ENCODE measurements around the gene BSCL2. TPM values are rescaled to one million over a fixed set of nuclear protein-coding genes. Genes with fewer than 3 reads are reported as not detected.
"Not testable (repeated sequence)": the region's sequence is repeated elsewhere in the genome, so short reads cannot be mapped to it uniquely, and the experiment has no call there.

BSCL2 gene
- total and polyA plus RNA-seq, 7 donors, result 18.0 to 72.3 (median 46.8) TPM

GRCh38 chr11:62702246-62702645 is 5.0 kb downstream of the BSCL2 start:
- intact Hi-C loops (cut with DNase I), result no loop called here
- H3K4me1 ChIP-seq, result peaks cover 0 to 21% (median 18%) of the 10 kb centered on the region in 4 donors
- H3K27ac ChIP-seq, result no peak overlapping the region
- H3K27me3 ChIP-seq, result no peaks in the 10 kb centered on the region
- peaks cover 0 to 20% (median 0%) of the 10 kb centered on the region in 4 donors for H3K36me3 ChIP-seq
- WGBS, 2 donors, result 89 to 90% methylated on average over 11 of the region's 11 CpGs
- H3K9me3 ChIP-seq, result no peaks in the 10 kb centered on the region
- DNase-seq, result no peak
- H3K4me3 ChIP-seq, result no peak overlapping the region
- no peak for TF ChIP-seq EP300 (IDR thresholded peaks at IDR 0.05)
- TF ChIP-seq POLR2AphosphoS5 (IDR thresholded peaks at IDR 0.05), result no peak
- TF ChIP-seq CTCF (IDR thresholded peaks at IDR 0.05), result no peak
- TF ChIP-seq POLR2A (IDR thresholded peaks at IDR 0.05), result no peak

GRCh38 chr11:62694455-62695167 is 12.6 kb downstream of the BSCL2 start:
- WGBS, 2 donors, result 50 to 55% methylated on average over 14 of the region's 14 CpGs
- intact Hi-C loops (cut with DNase I), result loop anchor here (2.0 kb wide), 1 partner anchor 314 kb away; no protein-coding TSS in a partner anchor
- peak; percentile 91 for DNase-seq
- Histone ChIP-seq H3K27ac (peak overlapping the region in 1 of 4 donors; percentile 15), H3K27me3 (no peaks in the 10 kb centered on the region), H3K4me1 (peaks cover 0 to 18% (median 14%) of the 10 kb centered on the region in 4 donors), H3K9me3 (no peaks in the 10 kb centered on the region), H3K4me3 (no peak overlapping the region), H3K36me3 (peaks cover 0 to 37% (median 17%) of the 10 kb centered on the region in 4 donors)
- TF ChIP-seq EP300 (IDR thresholded peaks at IDR 0.05) (no peak), CTCF (IDR thresholded peaks at IDR 0.05) (peak; percentile 39 to 80 (median 60))

- intact Hi-C loops (cut with DNase I), result loop anchor here (2.0 kb wide), 1 partner anchor 313 kb away; no protein-coding TSS in a partner anchor
- H3K27me3 ChIP-seq, H3K4me3 ChIP-seq, H3K27ac ChIP-seq, H3K9me3 ChIP-seq, DNase-seq: not testable (repeated sequence)
- Histone ChIP-seq H3K4me1 (peaks cover 0 to 25% (median 17%) of the 10 kb centered on the region in 4 donors), H3K36me3 (peaks cover 0 to 37% (median 17%) of the 10 kb centered on the region in 4 donors)
- WGBS, 2 donors, result 75 to 92% methylated on average over 4 of the region's 4 CpGs
These were observed 13.6 kb downstream of the BSCL2 start for GRCh38 chr11:62693624-62694023.

GRCh38 chr11:62689421-62690183 is 17.6 kb downstream of the BSCL2 start, which contains the start of gene LRRN4CL:
Gene LRRN4CL (minus strand): TSS chr11:62689530. CDS start chr11:62688508, 1,022 bp downstream.
- Histone ChIP-seq H3K4me1 (peaks cover 0 to 36% (median 24%) of the 10 kb centered on the region in 4 donors), H3K27ac (peak within 1 kb of the TSS; percentile 67 to 74 (median 74)), H3K4me3 (peak within 1 kb of the TSS; percentile 24 to 48 (median 44)), H3K27me3 (peaks cover 0 to 13% (median 13%) of the 10 kb centered on the region in 3 donors), H3K9me3 (no peaks in the 10 kb centered on the region), H3K36me3 (peaks cover 0 to 37% (median 17%) of the 10 kb centered on the region in 4 donors)
- DNase-seq, result peak; percentile 97
- TF ChIP-seq EP300 (IDR thresholded peaks at IDR 0.05) (no peak), POLR2A (IDR thresholded peaks at IDR 0.05) (peak; percentile 30 to 35), CTCF (IDR thresholded peaks at IDR 0.05) (no peak), POLR2AphosphoS5 (IDR thresholded peaks at IDR 0.05) (peak; percentile 68 to 83 (median 76))
- intact Hi-C loops (cut with DNase I), result no loop called here
- 53 to 62% methylated on average over 11 of the region's 11 CpGs for WGBS, 2 donors

GRCh38 chr11:62688491-62688890 is 18.7 kb downstream of the BSCL2 start:
- Histone ChIP-seq H3K27ac (peak overlapping the region; percentile 67 to 74 (median 74)), H3K36me3 (peaks cover 0 to 35% (median 17%) of the 10 kb centered on the region in 4 donors), H3K9me3 (no peaks in the 10 kb centered on the region), H3K4me1 (peaks cover 0 to 34% (median 21%) of the 10 kb centered on the region in 4 donors), H3K27me3 (peaks cover 0 to 13% (median 13%) of the 10 kb centered on the region in 3 donors), H3K4me3 (peak overlapping the region; percentile 24 to 48 (median 44))
- intact Hi-C loops (cut with DNase I), result no loop called here
- no peak for TF ChIP-seq CTCF (IDR thresholded peaks at IDR 0.05)
- no peak for TF ChIP-seq EP300 (IDR thresholded peaks at IDR 0.05)
- no peak for TF ChIP-seq POLR2AphosphoS5 (IDR thresholded peaks at IDR 0.05)
- TF ChIP-seq POLR2A (IDR thresholded peaks at IDR 0.05), result no peak
- DNase-seq, result no peak
- WGBS, 2 donors, result 64 to 71% methylated on average over 1 of the region's 1 CpG

Data from sigmoid colon (tissue), 7 donors.